GM18951 (cell line): ENCODE results near the gene D2HGDH.
"Not testable (repeated sequence)": the region's sequence is repeated elsewhere in the genome, so short reads cannot be mapped to it uniquely, and the experiment has no call there.

Experiments used
- POLR2A ChIP-seq: IDR thresholded peaks from 4 replicates; pipeline ENCODE4 v1.6.1; 2011; ENCODE audit warnings: mild to moderate bottlenecking; ENCODE audit not compliant: insufficient read length, insufficient read depth; ENCODE audit errors: extremely low read depth
- in situ Hi-C: fragments of 300-500 bp; cut with MboI; formaldehyde crosslinking; loops from one replicate; pipeline ENCODE4 v1.12.0; 2022; ENCODE audit warnings: low sequenced_read_pairs, mixed read lengths, inconsistent platforms; ENCODE audit not compliant: unreplicated experiment

Gene D2HGDH

GRCh38 chr2:241733391-241734207 is 831 bp upstream of the D2HGDH start:
- in situ Hi-C loops: no loop called here

GRCh38 chr2:241734208-241734466 is 293 bp upstream of the D2HGDH start:
- TF ChIP-seq POLR2A: no peak
- in situ Hi-C loops: no loop called here

More at GRCh38 chr2:241733391-241734207, 831 bp upstream of the D2HGDH start:
- TF ChIP-seq POLR2A: no peak

- in situ Hi-C loops: no loop called here
Measured at GRCh38 chr2:241736111-241736510, 1.7 kb downstream of the D2HGDH start.

GRCh38 chr2:241738040-241738686 is 3.7 kb downstream of the D2HGDH start:
- in situ Hi-C loops: no loop called here
- TF ChIP-seq POLR2A: no peak

More at GRCh38 chr2:241736111-241736510, 1.7 kb downstream of the D2HGDH start:
- TF ChIP-seq POLR2A: no peak

GRCh38 chr2:241739177-241739576 is 4.7 kb downstream of the D2HGDH start:
- in situ Hi-C loops: no loop called here
- no peak for TF ChIP-seq POLR2A

- no peak for TF ChIP-seq POLR2A
- in situ Hi-C loops: no loop called here
Measured at GRCh38 chr2:241739651-241740050, 5.2 kb downstream of the D2HGDH start.

- in situ Hi-C loops: no loop called here
- no peak for TF ChIP-seq POLR2A
Measured at GRCh38 chr2:241741016-241741415, 6.6 kb downstream of the D2HGDH start.

GRCh38 chr2:241742320-241742939 is 8.0 kb downstream of the D2HGDH start:
- in situ Hi-C loops: no loop called here

GRCh38 chr2:241743008-241743407 is 8.6 kb downstream of the D2HGDH start:
- in situ Hi-C loops: not testable (repeated sequence)

More at GRCh38 chr2:241742320-241742939, 8.0 kb downstream of the D2HGDH start:
- no peak for TF ChIP-seq POLR2A

GRCh38 chr2:241743620-241744019 is 9.2 kb downstream of the D2HGDH start:
- TF ChIP-seq POLR2A: no peak
- in situ Hi-C loops: no loop called here

GRCh38 chr2:241744028-241744754 is 9.8 kb downstream of the D2HGDH start:
- TF ChIP-seq POLR2A: no peak
- in situ Hi-C loops: no loop called here

- TF ChIP-seq POLR2A: no peak
- in situ Hi-C loops: no loop called here
Measured at GRCh38 chr2:241745276-241745675, 10.8 kb downstream of the D2HGDH start.

- no peak for TF ChIP-seq POLR2A
- in situ Hi-C loops: no loop called here
Measured at GRCh38 chr2:241746084-241746483, 11.7 kb downstream of the D2HGDH start.
